Brain microvascular endothelial cell (primary cell): Measurements from ENCODE around the gene ZG16.
A peak's percentile ranks its signal among the peaks of the same experiment; 100 is the strongest.

ENCODE experiments used
- DNase-seq: peaks from one replicate; pipeline ENCODE4 v3.0.0-alpha.2; 2020
- H3K27ac ChIP-seq: fragments of 250-450 bp; sonication (Bioruptor Pico); 2 replicates; pipeline ENCODE4 v1.5.1; 2020; ENCODE audit warnings: mild to moderate bottlenecking, moderate library complexity
- H3K27me3 ChIP-seq: fragments of 250-450 bp; sonication (Bioruptor Pico); replicated peaks from 2 replicates; pipeline ENCODE4 v1.5.1; 2020; ENCODE audit warnings: mild to moderate bottlenecking
- H3K36me3 ChIP-seq: fragments of 250-450 bp; sonication (Bioruptor Pico); replicated peaks from 2 replicates; pipeline ENCODE4 v1.5.1; 2020; ENCODE audit warnings: mild to moderate bottlenecking
- H3K4me3 ChIP-seq: 2 replicates; pipeline ENCODE4 v1.5.1; 2011; ENCODE audit warnings: low read depth, mild to moderate bottlenecking, control low read depth, low read length, moderate library complexity
- CTCF ChIP-seq: IDR thresholded peaks from 2 replicates; pipeline ENCODE4 v1.5.1; 2011; ENCODE audit warnings: low read depth, mild to moderate bottlenecking, moderate library complexity, low read length, control low read depth, inconsistent platforms; ENCODE audit errors: missing control alignments
- in situ Hi-C: cut with HindIII; loops from 2 replicates; pipeline ENCODE4 v1.10.0; 2017; ENCODE audit warnings: low sequenced_read_pairs, low pct_ligation_motif_present

ZG16 gene

GRCh38 chr16:29825145-29826044, 47.3 kb downstream of the ZG16 start:
- Histone ChIP-seq H3K4me3 (peak overlapping the region; percentile 1), H3K27me3 (no peaks in the 10 kb centered on the region), H3K36me3 (peaks cover 6% of the 10 kb centered on the region), H3K27ac (peak overlapping the region; percentile 79)
- no peak for TF ChIP-seq CTCF
- DNase-seq = peak; percentile 69
- in situ Hi-C loops = no loop called here

DNA sequence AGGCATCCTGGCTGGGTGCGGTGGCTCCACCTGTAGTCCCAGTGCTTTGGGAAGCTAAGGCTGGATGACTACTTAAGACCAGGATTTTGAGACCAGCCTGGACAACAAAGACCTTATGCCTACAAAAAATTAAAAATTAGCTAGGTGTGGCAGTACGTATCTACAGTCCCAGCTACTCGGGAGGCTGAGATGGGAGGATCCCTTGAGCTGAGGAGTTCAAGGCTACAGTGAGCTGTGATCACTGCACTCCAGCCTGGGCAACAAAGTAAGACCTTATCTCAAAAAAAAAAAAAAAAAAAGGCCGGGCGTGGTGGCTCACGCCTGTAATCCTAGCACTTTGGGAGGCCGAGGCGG, 48.3 kb downstream of the ZG16 start:
- Histone ChIP-seq H3K4me3 (no peak overlapping the region), H3K36me3 (peaks cover 13% of the 10 kb centered on the region), H3K27ac (peak overlapping the region; percentile 79), H3K27me3 (no peaks in the 10 kb centered on the region)
- in situ Hi-C loops = no loop called here
- TF ChIP-seq CTCF = no peak
- DNase-seq = no peak

DNA sequence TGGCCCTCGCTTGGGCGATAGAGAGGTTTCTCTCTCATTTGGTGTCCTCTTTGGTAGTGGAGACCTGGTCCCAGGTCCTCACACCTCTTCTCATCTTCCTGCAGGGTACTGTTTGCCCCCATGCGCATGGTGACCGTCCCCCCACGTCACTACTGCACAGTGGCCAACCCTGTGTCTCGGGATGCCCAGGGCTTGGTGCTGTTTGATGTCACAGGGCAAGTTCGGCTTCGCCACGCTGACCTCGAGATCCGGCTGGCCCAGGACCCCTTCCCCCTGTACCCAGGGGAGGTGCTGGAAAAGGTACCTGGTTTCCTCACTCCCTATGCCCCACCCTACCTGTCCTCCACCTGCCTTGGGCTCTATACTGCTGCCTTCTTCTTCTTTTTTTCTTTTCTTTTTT, 52.7 kb downstream of the ZG16 start:
- Histone ChIP-seq H3K36me3 (peaks cover 48% of the 10 kb centered on the region), H3K4me3 (no peak overlapping the region), H3K27ac (no peak overlapping the region), H3K27me3 (no peaks in the 10 kb centered on the region)
- no peak for TF ChIP-seq CTCF
- in situ Hi-C loops = no loop called here
- DNase-seq = no peak

GRCh38 chr16:29831490-29831889, 53.4 kb downstream of the ZG16 start:
- in situ Hi-C loops = no loop called here
- no peak overlapping the region for H3K4me3 ChIP-seq
- no peak for TF ChIP-seq CTCF
- no peak for DNase-seq
- no peaks in the 10 kb centered on the region for H3K27me3 ChIP-seq
- no peak overlapping the region for H3K27ac ChIP-seq
- H3K36me3 ChIP-seq = peaks cover 52% of the 10 kb centered on the region
